ENCODE results near the gene THAP8. TPM values are rescaled to one million over a fixed set of nuclear protein-coding genes. Genes with fewer than 3 reads are reported as not detected.

THAP8 gene
- total and polyA plus RNA-seq, 2 of the 13 experiments (the other 11 are each of a cell fraction or from before 2014, with no cell fraction given) = 1.7 to 3.7 TPM

DNA sequence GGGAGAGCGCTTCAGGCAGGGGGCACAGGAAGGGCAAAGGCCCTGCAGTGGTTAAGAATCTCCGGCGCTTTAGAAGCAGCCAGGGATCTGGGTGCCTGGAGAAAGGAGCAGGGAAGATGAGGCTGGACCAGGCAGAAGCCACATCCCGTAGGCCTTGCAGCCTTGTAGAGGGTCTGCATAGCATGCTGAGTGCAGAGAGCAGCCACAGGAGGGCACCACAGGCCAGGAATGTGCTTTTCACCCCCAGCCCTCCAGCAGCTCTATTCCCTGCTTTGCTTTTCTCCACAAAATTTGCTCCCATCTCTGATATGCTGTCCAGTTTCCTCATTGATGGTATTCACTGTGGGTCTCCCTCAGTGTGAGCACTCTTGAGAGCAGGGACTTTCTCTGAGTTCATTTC is 6.3 kb upstream of the THAP8 start:
- no peaks in the 10 kb centered on the region; a peak in 1 of 5 replicates for H3K27me3 ChIP-seq (ENCODE audit: control insufficient read depth in 1 of 2, insufficient read depth in 2 of 2, low read length in 2 of 2)
- DNase-seq (ENCODE audit: low spot score) (no peak), FAIRE-seq (peak; percentile 70), ATAC-seq (peak; percentile 73)
- H3K4me2 ChIP-seq (ENCODE audit: low read depth, low read length) = no peak overlapping the region
- in situ Hi-C loops (cut with HindIII; ENCODE audit: extremely low pct_ligation_motif_present, low pct_unique_long_range_greater_than_20kb) (no loop called here), intact Hi-C loops (cut with micrococcal nuclease; ENCODE audit: unreplicated experiment) (loop anchor here (1.0 to 2.0 kb wide), 2 partner anchors 60 to 110 kb away; no protein-coding TSS in a partner anchor)
- peaks cover 56% of the 10 kb centered on the region for H3K4me1 ChIP-seq (ENCODE audit: insufficient read depth, low read length)
- CTCF ChIA-PET (ENCODE audit: low intra/inter-chr PET ratio, low total read pairs) = interaction anchor here (2.0 kb wide), 1 partner anchor 110 kb away, joined by 15 read pairs; no protein-coding TSS in a partner anchor
- 93% methylated on average over 3 of the region's 4 CpGs for WGBS (ENCODE audit: low lambda C conversion rate)
- peaks cover 5 to 32% of the 10 kb centered on the region in 2 experiments; a peak in 4 of 5 replicates for H3K36me3 ChIP-seq (replicated peaks in 1 of 2; ENCODE audit: control insufficient read depth in 1 of 2, insufficient read depth in 2 of 2, low read length in 2 of 2)
- POLR2A ChIA-PET = interaction anchor here (0.8 to 1.2 kb wide), 2 partner anchors 54 to 67 kb away, joined by 3 read pairs; partner anchors contain the start of genes POLR2I and TBCB
- H3K4me3 ChIP-seq (replicated peaks in 1 of 3; ENCODE audit: insufficient read depth in 1 of 3, low read depth in 2 of 3, low read length in 3 of 3) = no peak overlapping the region
- peaks cover 17% of the 10 kb centered on the region for H3K79me2 ChIP-seq (ENCODE audit: insufficient read depth, low read length)
- H4K20me1 ChIP-seq (ENCODE audit: insufficient read depth, low read length) = no peaks in the 10 kb centered on the region
- H2AFZ ChIP-seq (ENCODE audit: low read length) = no peak overlapping the region
- H3K9me3 ChIP-seq (ENCODE audit: low read length) = no peaks in the 10 kb centered on the region
- BruUV-seq (replicated peaks) = no TSS peak
- no peak overlapping the region for H3K9ac ChIP-seq (ENCODE audit: insufficient read depth, low read depth, low read length)
- peak overlapping the region; percentile 88 for H3K27ac ChIP-seq (ENCODE audit: extremely low read length, insufficient read depth, low read length)
- TF ChIP-seq SPEN (CRISPR knock-in tag; IDR thresholded peaks at IDR 0.05; ENCODE audit: low read depth) (0 out of 2 replicates have a peak, but pooled peaks have one; percentile 17), KDM2A (CRISPR knock-in tag; IDR thresholded peaks at IDR 0.05; ENCODE audit: borderline replicate concordance, low read depth) (peak; percentile 38; the same call in 1 of the 2 replicates), XRCC5 (optimal IDR thresholded peaks at IDR 0.05; ENCODE audit: low read length) (peak; percentile 65), ZNF280D (CRISPR knock-in tag; IDR thresholded peaks at IDR 0.05) (no peak), FIP1L1 (IDR thresholded peaks at IDR 0.05; ENCODE audit: borderline replicate concordance, insufficient read depth, low read depth, low read length) (no peak)
- TF ChIP-seq, protein P1, sequence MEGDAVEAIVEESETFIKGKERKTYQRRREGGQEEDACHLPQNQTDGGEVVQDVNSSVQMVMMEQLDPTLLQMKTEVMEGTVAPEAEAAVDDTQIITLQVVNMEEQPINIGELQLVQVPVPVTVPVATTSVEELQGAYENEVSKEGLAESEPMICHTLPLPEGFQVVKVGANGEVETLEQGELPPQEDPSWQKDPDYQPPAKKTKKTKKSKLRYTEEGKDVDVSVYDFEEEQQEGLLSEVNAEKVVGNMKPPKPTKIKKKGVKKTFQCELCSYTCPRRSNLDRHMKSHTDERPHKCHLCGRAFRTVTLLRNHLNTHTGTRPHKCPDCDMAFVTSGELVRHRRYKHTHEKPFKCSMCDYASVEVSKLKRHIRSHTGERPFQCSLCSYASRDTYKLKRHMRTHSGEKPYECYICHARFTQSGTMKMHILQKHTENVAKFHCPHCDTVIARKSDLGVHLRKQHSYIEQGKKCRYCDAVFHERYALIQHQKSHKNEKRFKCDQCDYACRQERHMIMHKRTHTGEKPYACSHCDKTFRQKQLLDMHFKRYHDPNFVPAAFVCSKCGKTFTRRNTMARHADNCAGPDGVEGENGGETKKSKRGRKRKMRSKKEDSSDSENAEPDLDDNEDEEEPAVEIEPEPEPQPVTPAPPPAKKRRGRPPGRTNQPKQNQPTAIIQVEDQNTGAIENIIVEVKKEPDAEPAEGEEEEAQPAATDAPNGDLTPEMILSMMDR (CRISPR knock-in tag; IDR thresholded peaks at IDR 0.05) = peak; percentile 86
- TF ChIP-seq, protein P2, sequence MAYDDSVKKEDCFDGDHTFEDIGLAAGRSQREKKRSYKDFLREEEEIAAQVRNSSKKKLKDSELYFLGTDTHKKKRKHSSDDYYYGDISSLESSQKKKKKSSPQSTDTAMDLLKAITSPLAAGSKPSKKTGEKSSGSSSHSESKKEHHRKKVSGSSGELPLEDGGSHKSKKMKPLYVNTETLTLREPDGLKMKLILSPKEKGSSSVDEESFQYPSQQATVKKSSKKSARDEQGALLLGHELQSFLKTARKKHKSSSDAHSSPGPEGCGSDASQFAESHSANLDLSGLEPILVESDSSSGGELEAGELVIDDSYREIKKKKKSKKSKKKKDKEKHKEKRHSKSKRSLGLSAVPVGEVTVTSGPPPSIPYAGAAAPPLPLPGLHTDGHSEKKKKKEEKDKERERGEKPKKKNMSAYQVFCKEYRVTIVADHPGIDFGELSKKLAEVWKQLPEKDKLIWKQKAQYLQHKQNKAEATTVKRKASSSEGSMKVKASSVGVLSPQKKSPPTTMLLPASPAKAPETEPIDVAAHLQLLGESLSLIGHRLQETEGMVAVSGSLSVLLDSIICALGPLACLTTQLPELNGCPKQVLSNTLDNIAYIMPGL (CRISPR knock-in tag; IDR thresholded peaks at IDR 0.05; ENCODE audit: borderline replicate concordance in 1 of 2, low read depth in 1 of 2) = peak in 1 of 2 experiments; percentile 26; a peak in 1 of 4 replicates
- TF ChIP-seq, protein P3, sequence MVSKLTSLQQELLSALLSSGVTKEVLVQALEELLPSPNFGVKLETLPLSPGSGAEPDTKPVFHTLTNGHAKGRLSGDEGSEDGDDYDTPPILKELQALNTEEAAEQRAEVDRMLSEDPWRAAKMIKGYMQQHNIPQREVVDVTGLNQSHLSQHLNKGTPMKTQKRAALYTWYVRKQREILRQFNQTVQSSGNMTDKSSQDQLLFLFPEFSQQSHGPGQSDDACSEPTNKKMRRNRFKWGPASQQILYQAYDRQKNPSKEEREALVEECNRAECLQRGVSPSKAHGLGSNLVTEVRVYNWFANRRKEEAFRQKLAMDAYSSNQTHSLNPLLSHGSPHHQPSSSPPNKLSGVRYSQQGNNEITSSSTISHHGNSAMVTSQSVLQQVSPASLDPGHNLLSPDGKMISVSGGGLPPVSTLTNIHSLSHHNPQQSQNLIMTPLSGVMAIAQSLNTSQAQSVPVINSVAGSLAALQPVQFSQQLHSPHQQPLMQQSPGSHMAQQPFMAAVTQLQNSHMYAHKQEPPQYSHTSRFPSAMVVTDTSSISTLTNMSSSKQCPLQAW (CRISPR knock-in tag; IDR thresholded peaks at IDR 0.05) = 0 out of 2 replicates have a peak, but pooled peaks have one; percentile 39
